H1 (cell line): ENCODE measurements around the gene TOR4A. TPM values are rescaled to one million over a fixed set of nuclear protein-coding genes. Genes with fewer than 3 reads are reported as not detected.
A peak's percentile ranks its signal among the peaks of the same experiment; 100 is the strongest.

ENCODE experiments used
- CTCF ChIA-PET: fragments of 300-600 bp; sonication (Branson Sonifier 250); formaldehyde crosslinking; loops from one replicate; lab custom pipeline; 2021; ENCODE audit not compliant: partially characterized antibody; lab: Charles Lee
- POLR2A ChIA-PET: fragments of 300-600 bp; sonication (Branson Sonifier 250); formaldehyde crosslinking; loops from one replicate; lab custom pipeline; 2021; ENCODE audit warnings: inconsistent platforms; ENCODE audit not compliant: partially characterized antibody; lab: Charles Lee
- DNase-seq, 2 experiments: peaks; one replicate each; pipeline versions ENCODE4 v3.0.0 to v3.0.0-alpha.2; 2010 to 2022; ENCODE audit warnings: low spot score in 2 of 2, low read depth in 1 of 2, mixed read lengths in 1 of 2
- FAIRE-seq: peaks from 2 replicates; lab custom pipeline; 2011; peaks lifted over from hg19 to GRCh38; lab: Jason Lieb, UNC
- H2AFZ ChIP-seq: 2 replicates; pipeline ENCODE4 v1.8.1; 2012; ENCODE audit warnings: low read length, inconsistent platforms
- H2AK5ac ChIP-seq: 2 replicates; pipeline ENCODE4 v1.6.1; 2013; ENCODE audit warnings: low read depth, low read length
- H2BK120ac ChIP-seq: replicated peaks from 2 replicates; pipeline ENCODE3; 2013; ENCODE audit warnings: low read depth, low read length, inconsistent platforms
- H2BK12ac ChIP-seq: 2 replicates; pipeline ENCODE4 v1.6.1; 2013; ENCODE audit warnings: low read depth, low read length
- H2BK15ac ChIP-seq: 2 replicates; pipeline ENCODE4 v1.6.1; 2013; ENCODE audit warnings: low read length
- H2BK20ac ChIP-seq: 2 replicates; pipeline ENCODE4 v1.6.1; 2013; ENCODE audit warnings: low read length
- H2BK5ac ChIP-seq: 2 replicates; pipeline ENCODE4 v1.6.1; 2013; ENCODE audit warnings: low read depth, low read length
- H3K14ac ChIP-seq: 2 replicates; pipeline ENCODE4 v1.6.1; 2013; ENCODE audit warnings: inconsistent platforms; ENCODE audit not compliant: insufficient read length
- H3K18ac ChIP-seq: 2 replicates; pipeline ENCODE4 v1.6.1; 2013; ENCODE audit warnings: low read length; ENCODE audit errors: extremely low read depth
- H3K23ac ChIP-seq: 2 replicates; pipeline ENCODE4 v1.6.1; 2013; ENCODE audit warnings: inconsistent platforms; ENCODE audit not compliant: insufficient read length
- H3K23me2 ChIP-seq: 2 replicates; pipeline ENCODE4 v1.6.1; 2013; ENCODE audit warnings: low read depth, low read length
- H3K27ac ChIP-seq: 2 replicates; pipeline ENCODE4 v1.6.1; 2011; ENCODE audit warnings: low read depth, low read length, inconsistent platforms
- H3K27me3 ChIP-seq, 4 experiments: replicated peaks in 1 of 4; 1 replicate in 1 of 4; 2 replicates in 3 of 4; pipeline versions ENCODE4 v1.6.1 to v1.8.1; 2011 to 2013; ENCODE audit warnings: low read length in 3 of 4, mild to moderate bottlenecking in 3 of 4, inconsistent platforms in 2 of 4, mixed read lengths in 2 of 4, moderate library complexity in 1 of 4; ENCODE audit not compliant: control insufficient read depth in 3 of 4, insufficient read depth in 3 of 4; ENCODE audit errors: extremely low read depth in 1 of 4
- H3K36me3 ChIP-seq, 4 experiments: 2 replicates each; pipeline versions ENCODE4 v1.6.1 to v1.8.1; 2011 to 2013; ENCODE audit warnings: mild to moderate bottlenecking in 4 of 4, low read length in 3 of 4, moderate library complexity in 2 of 4, control low read depth in 1 of 4, inconsistent platforms in 1 of 4; ENCODE audit not compliant: insufficient read depth in 4 of 4, control insufficient read depth in 2 of 4
- H3K4ac ChIP-seq: replicated peaks from 2 replicates; pipeline ENCODE3; 2013; ENCODE audit warnings: low read length, low read depth, mixed read lengths, inconsistent platforms; ENCODE audit not compliant: insufficient read length
- H3K4me1 ChIP-seq, 4 experiments: replicated peaks in 1 of 4; 1 replicate in 1 of 4; 2 replicates in 3 of 4; pipeline versions ENCODE4 v1.6.1 to v1.8.1; 2011 to 2013; ENCODE audit warnings: low read length in 3 of 4, inconsistent platforms in 2 of 4, mixed read lengths in 1 of 4; ENCODE audit not compliant: insufficient read depth in 4 of 4, control insufficient read depth in 3 of 4
- H3K4me2 ChIP-seq, 2 experiments: 2 replicates each; pipeline versions ENCODE4 v1.6.1 to v1.8.1; 2011 to 2013; ENCODE audit warnings: low read depth in 2 of 2, low read length in 2 of 2, control low read depth in 1 of 2, inconsistent platforms in 1 of 2, mild to moderate bottlenecking in 1 of 2; ENCODE audit not compliant: insufficient read depth in 1 of 2
- H3K4me3 ChIP-seq, 4 experiments: fragments of 200-600, 300-600 bp in 1 of 4; sonication (generic), shearing (Covaris generic), sonication (Bioruptor Twin) in 1 of 4; 2 replicates each; pipeline versions ENCODE4 v1.5.1 to v1.8.1; 2011 to 2016; ENCODE audit warnings: low read length in 4 of 4, low read depth in 3 of 4, control low read depth in 2 of 4, inconsistent platforms in 2 of 4, mild to moderate bottlenecking in 2 of 4, mixed read lengths in 1 of 4, moderate library complexity in 1 of 4; ENCODE audit not compliant: insufficient read depth in 2 of 4; ENCODE audit errors: extremely low read depth in 1 of 4
- H3K56ac ChIP-seq: replicated peaks from 2 replicates; pipeline ENCODE3; 2013; ENCODE audit warnings: low read depth, mild to moderate bottlenecking, mixed read lengths, low read length, inconsistent platforms; ENCODE audit not compliant: insufficient read length
- H3K79me1 ChIP-seq: 2 replicates; pipeline ENCODE4 v1.6.1; 2013; ENCODE audit warnings: low read depth, low read length, control low read depth
- H3K79me2 ChIP-seq, 2 experiments: 2 replicates each; pipeline versions ENCODE4 v1.6.1 to v1.8.1; 2012 to 2013; ENCODE audit warnings: low read length in 2 of 2, mild to moderate bottlenecking in 2 of 2, inconsistent platforms in 1 of 2; ENCODE audit not compliant: insufficient read depth in 2 of 2, control insufficient read depth in 1 of 2
- H3K9ac ChIP-seq, 4 experiments: replicated peaks in 1 of 4; 1 replicate in 1 of 4; 2 replicates in 3 of 4; pipeline versions ENCODE4 v1.6.1 to v1.8.1; 2011 to 2013; ENCODE audit warnings: low read depth in 3 of 4, low read length in 3 of 4, control low read depth in 2 of 4, mild to moderate bottlenecking in 2 of 4, moderate library complexity in 2 of 4, inconsistent platforms in 1 of 4; ENCODE audit errors: extremely low read depth in 1 of 4
- H3K9me3 ChIP-seq, 2 experiments: 2 replicates each; pipeline versions ENCODE4 v1.6.1 to v1.8.1; 2012 to 2013; ENCODE audit warnings: mild to moderate bottlenecking in 2 of 2, moderate library complexity in 2 of 2, control low read depth in 1 of 2, inconsistent platforms in 1 of 2, low read depth in 1 of 2, low read length in 1 of 2, mixed read lengths in 1 of 2; ENCODE audit not compliant: insufficient read depth in 2 of 2
- H4K20me1 ChIP-seq, 2 experiments: replicated peaks in 1 of 2; 2 replicates each; pipeline versions ENCODE3 to v1.8.1; 2011 to 2013; ENCODE audit warnings: inconsistent platforms in 2 of 2, low read length in 2 of 2, mild to moderate bottlenecking in 1 of 2; ENCODE audit not compliant: insufficient read depth in 2 of 2, control insufficient read depth in 1 of 2
- H4K5ac ChIP-seq: 2 replicates; pipeline ENCODE4 v1.6.1; 2013; ENCODE audit warnings: low read length, low read depth, mixed read lengths, inconsistent platforms; ENCODE audit not compliant: insufficient read length
- H4K8ac ChIP-seq: 2 replicates; pipeline ENCODE4 v1.8.0; 2013; ENCODE audit warnings: mild to moderate bottlenecking, moderate library complexity, low read length, inconsistent platforms; ENCODE audit not compliant: insufficient read depth; ENCODE audit errors: extremely low read depth
- H4K91ac ChIP-seq: replicated peaks from 2 replicates; pipeline ENCODE3; 2013; ENCODE audit warnings: low read length, mixed read lengths, inconsistent platforms; ENCODE audit not compliant: insufficient read length
- BACH1 ChIP-seq: IDR thresholded peaks from 2 replicates; pipeline ENCODE4 v1.6.1; 2012; ENCODE audit warnings: low read length, improper control_type of control experiment
- E2F6 ChIP-seq: IDR thresholded peaks from 2 replicates; pipeline ENCODE4 v1.6.1; 2012; ENCODE audit warnings: inconsistent platforms
- EZH2 ChIP-seq: fragments of 200-600 bp; sonication (generic); IDR thresholded peaks from 2 replicates; pipeline ENCODE4 v1.7.1; 2012; ENCODE audit warnings: low read depth, mild to moderate bottlenecking, moderate library complexity, low read length, inconsistent platforms; ENCODE audit not compliant: severe bottlenecking
- MAX ChIP-seq: IDR thresholded peaks from 2 replicates; pipeline ENCODE4 v1.6.1; 2012; ENCODE audit warnings: inconsistent platforms
- POLR2A ChIP-seq, 2 experiments: IDR thresholded peaks; 1 replicate in 1 of 2; 2 replicates in 1 of 2; pipeline ENCODE4 v1.6.1; 2011; ENCODE audit warnings: low read depth in 2 of 2, low read length in 2 of 2, mild to moderate bottlenecking in 2 of 2; ENCODE audit errors: control extremely low read depth in 1 of 2
- SIN3A ChIP-seq, 2 experiments: IDR thresholded peaks in 1 of 2; conservative IDR thresholded peaks in 1 of 2; 2 replicates each; pipeline ENCODE4 v1.6.1; 2011 to 2012; ENCODE audit warnings: low read length in 2 of 2, improper control_type of control experiment in 1 of 2, low read depth in 1 of 2, mild to moderate bottlenecking in 1 of 2
- SP2 ChIP-seq: IDR thresholded peaks from 2 replicates; pipeline ENCODE4 v1.6.1; 2012; ENCODE audit warnings: mild to moderate bottlenecking, low read length, inconsistent platforms
- YY1 ChIP-seq: IDR thresholded peaks from 2 replicates; pipeline ENCODE4 v1.6.1; 2011; ENCODE audit warnings: low read depth, mild to moderate bottlenecking, low read length
- WGBS, 2 experiments: shearing (Covaris generic) in 1 of 2; methylation state at CpG; one replicate each; pipeline versions ENCODE4 v1.1.6 to v1.1.7; 2013 to 2015; ENCODE audit warnings: low lambda C conversion rate in 2 of 2, mixed read lengths in 2 of 2, inconsistent platforms in 1 of 2, low coverage in 1 of 2, missing lambda C conversion rate in 1 of 2; ENCODE audit not compliant: insufficient replicate concordance in 2 of 2, insufficient coverage in 1 of 2, insufficient read length in 1 of 2; ENCODE audit errors: extremely low coverage in 1 of 2, missing lambda C conversion rate in 1 of 2; 5-methylcytosine and 5-hydroxymethylcytosine counted together
- polyA plus RNA-seq, 7 experiments: library from polyadenylated mRNA; depleted of rRNA in 3 of 7; stranded (reverse) in 5 of 7; unstranded in 2 of 7; fragments of >200 nt in 5 of 7; fragments of 200-250 nt in 2 of 7; gene quantifications; 1 replicate in 5 of 7; 2 replicates in 1 of 7; 4 replicates in 1 of 7; pipeline versions ENCODE4 v1.2.1 to v1.2.3, GENCODE V29; 2011 to 2013; ENCODE audit warnings: missing spikeins in 2 of 7, mixed read lengths in 2 of 7
- total RNA-seq: library from RNA; stranded (reverse); fragmentation: NEBNext Ultra II Directional; extraction: Animal tissue kit (Norgen Biotek cat#: 25700); gene quantifications from 2 replicates; pipeline ENCODE4 v1.2.1, GENCODE V29; 2021

TOR4A gene
- total and polyA plus RNA-seq, 2 of the 8 experiments (the other 6 are each of a cell fraction or from before 2014, with no cell fraction given) = 8.4 to 9.3 TPM

- Histone ChIP-seq H3K27ac (no peak overlapping the region), H4K5ac (no peak overlapping the region), H3K36me3 (no peaks in the 10 kb centered on the region), H3K4me1 (peaks cover 3 to 59% (median 48%) of the 10 kb centered on the region in 4 experiments), H2BK120ac (no peak overlapping the region), H3K4me3 (peak overlapping the region; percentile 29 to 62 (median 39); a peak in 7 of 8 replicates), H3K56ac (no peak overlapping the region), H3K14ac (no peak overlapping the region), H3K79me1 (peaks cover 3% of the 10 kb centered on the region), H3K4me2 (peak overlapping the region; percentile 76 to 79), H2BK20ac (no peak overlapping the region), H2BK15ac (peak overlapping the region; percentile 61; the same call in 1 of the 2 replicates), H3K9me3 (no peaks in the 10 kb centered on the region), H3K4ac (peak overlapping the region; percentile 21), H3K79me2 (peaks cover 0 to 3% of the 10 kb centered on the region in 2 experiments; a peak in 1 of 4 replicates), H3K9ac (no peak overlapping the region), H4K20me1 (peaks cover 0 to 9% of the 10 kb centered on the region in 2 experiments), H3K27me3 (peaks cover 0 to 16% (median 7%) of the 10 kb centered on the region in 4 experiments; a peak in 5 of 7 replicates), H2AK5ac (no peak overlapping the region), H4K91ac (peak overlapping the region; percentile 57), H3K23me2 (peaks cover 11% of the 10 kb centered on the region), H3K23ac (no peak overlapping the region), H2BK5ac (no peak overlapping the region), H4K8ac (peak overlapping the region; percentile 54; the same call in 1 of the 2 replicates), H2BK12ac (peak overlapping the region; percentile 80; the same call in 1 of the 2 replicates), H2AFZ (no peak overlapping the region), H3K18ac (peak overlapping the region; percentile 71)
- ChIA-PET CTCF (interaction anchor here (0.6 to 4.7 kb wide), 31 partner anchors 9 to 409 kb away, joined by 3 to 55 read pairs (median 4); no protein-coding TSS in a partner anchor), POLR2A (interaction anchor here (0.7 to 10.0 kb wide), 16 partner anchors 12 to 143 kb away, joined by 3 to 129 read pairs (median 4); partner anchors contain the start of genes EXD3, NELFB, NOXA1 and TOR4A)
- 8% methylated on average over 19 of the region's 78 CpGs; no CpG with 5 or more reads in 1 of the 2 experiments for WGBS, 2 experiments
- FAIRE-seq = no peak
- DNase-seq = peak in 1 of 2 experiments; percentile 88
- TF ChIP-seq YY1 (0 out of 2 replicates have a peak, but pooled peaks have one; percentile 24), EZH2 (no peak), E2F6 (peak; percentile 55), BACH1 (peak; percentile 87), SIN3A (conservative IDR thresholded peaks at IDR 0.05 in 1 of 2, IDR thresholded peaks at IDR 0.05 in 1 of 2; ENCODE audit: low read depth in 1 of 2, low read length in 2 of 2) (0 out of 4 replicates have a peak, but pooled peaks of 1 of the 2 experiments have one; percentile 33), POLR2A (IDR thresholded peaks at IDR 0.05; ENCODE audit: control extremely low read depth in 1 of 2, low read depth in 2 of 2, low read length in 2 of 2) (no peak), SP2 (no peak), MAX (0 out of 2 replicates have a peak, but pooled peaks have one; percentile 11)
Measured at GRCh38 chr9:137302449-137303150, 25.1 kb downstream of the TOR4A start.
